ENCODE data around the gene AMMECR1.

GRCh38 chrX:110216027-110216426, 101.9 kb downstream of the AMMECR1 start:
- TF ChIP-seq SUZ12 (IDR thresholded peaks at IDR 0.05) (no peak), SP1 (IDR thresholded peaks at IDR 0.05) (no peak), FOXK2 (IDR thresholded peaks at IDR 0.05) (no peak), ZNF384 (IDR thresholded peaks at IDR 0.05) (no peak)
